ENCODE measurements around the gene ALG14.
"Not testable (repeated sequence)": the region's sequence is repeated elsewhere in the genome, so short reads cannot be mapped to it uniquely, and the experiment has no call there.

The ALG14 gene

DNA sequence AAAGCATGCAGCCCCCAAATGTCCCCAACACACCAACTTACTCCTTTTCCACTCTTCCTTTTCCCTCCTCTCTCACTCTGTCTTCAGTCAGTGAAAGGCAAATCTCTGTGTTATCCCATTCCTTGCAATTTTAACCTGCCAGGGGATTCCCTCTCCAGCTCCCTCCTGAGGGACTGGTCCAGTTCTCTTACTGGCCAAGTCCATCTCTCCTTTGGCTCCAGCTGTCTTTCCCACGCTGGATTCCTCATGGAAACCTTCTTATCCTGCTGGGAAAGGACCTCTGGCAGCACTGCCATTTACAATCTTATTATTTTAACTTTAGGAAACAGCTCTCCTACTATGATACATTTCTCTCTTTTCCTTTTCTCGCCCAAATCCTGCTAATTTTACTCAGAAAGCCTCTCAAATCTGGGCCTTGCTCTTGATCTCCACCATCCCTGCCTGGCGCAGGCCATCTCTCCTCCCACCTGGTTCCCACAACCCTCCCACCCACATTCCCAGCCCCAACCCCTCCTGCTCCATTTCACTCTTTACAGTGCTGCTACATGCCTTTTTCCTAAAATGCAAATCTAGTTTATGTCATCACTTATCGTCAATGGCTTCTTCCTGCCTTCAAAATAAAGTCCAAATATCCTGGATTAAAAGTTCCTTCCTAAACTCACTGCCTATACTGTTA lies 73.2 kb downstream of the ALG14 start:
- Histone ChIP-seq H3K9ac (ENCODE audit: low read depth, low read length) (no peak overlapping the region), H3K4me1 (ENCODE audit: insufficient read depth, low read length) (peaks cover 26% of the 10 kb centered on the region), H3K36me3 (ENCODE audit: insufficient read depth, low read length) (no peaks in the 10 kb centered on the region), H3K9me3 (ENCODE audit: control insufficient read depth, insufficient read depth, low read length) (no peaks in the 10 kb centered on the region)

GRCh38 chr1:94998748-94999147 lies 74.0 kb downstream of the ALG14 start:
- H3K36me3 ChIP-seq (ENCODE audit: insufficient read depth, low read length) = no peaks in the 10 kb centered on the region
- peaks cover 26% of the 10 kb centered on the region for H3K4me1 ChIP-seq (ENCODE audit: insufficient read depth, low read length)
- no peak overlapping the region for H3K9ac ChIP-seq (ENCODE audit: low read depth, low read length)
- no peaks in the 10 kb centered on the region for H3K9me3 ChIP-seq (ENCODE audit: control insufficient read depth, insufficient read depth, low read length)

- H3K9ac ChIP-seq (ENCODE audit: low read depth, low read length) = no peak overlapping the region
- H3K4me1 ChIP-seq (ENCODE audit: insufficient read depth, low read length) = peaks cover 24% of the 10 kb centered on the region
- H3K9me3 ChIP-seq (ENCODE audit: control insufficient read depth, insufficient read depth, low read length) = no peaks in the 10 kb centered on the region
- no peaks in the 10 kb centered on the region for H3K36me3 ChIP-seq (ENCODE audit: insufficient read depth, low read length)
Observed at GRCh38 chr1:94998114-94998513, 74.6 kb downstream of the ALG14 start.

- H3K9me3 ChIP-seq (ENCODE audit: control insufficient read depth, insufficient read depth, low read length); H3K4me1 ChIP-seq (ENCODE audit: insufficient read depth, low read length); H3K9ac ChIP-seq (ENCODE audit: low read depth, low read length); H3K36me3 ChIP-seq (ENCODE audit: insufficient read depth, low read length): not testable (repeated sequence)
Observed at GRCh38 chr1:94995536-94995935, 77.2 kb downstream of the ALG14 start.

DNA sequence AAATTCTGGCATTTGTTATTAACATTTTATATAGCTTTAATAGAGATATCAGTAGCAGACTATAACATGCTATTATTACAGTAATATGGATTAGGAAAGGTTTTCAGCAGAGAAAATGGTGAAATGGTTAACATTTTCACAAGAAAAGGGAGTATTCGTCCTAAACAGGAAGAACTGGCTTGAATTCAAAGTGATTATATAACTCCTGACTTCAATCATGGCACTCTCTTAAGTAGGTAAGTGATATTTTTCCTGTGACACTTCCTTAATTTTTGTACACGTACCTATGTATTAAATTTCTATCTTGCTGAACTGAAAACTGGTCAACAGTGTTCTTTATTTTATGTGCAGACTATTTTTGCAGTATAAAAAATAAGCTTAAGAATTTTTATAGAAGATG lies 77.9 kb downstream of the ALG14 start:
- Histone ChIP-seq H3K9ac (ENCODE audit: low read depth, low read length) (no peak overlapping the region), H3K4me1 (ENCODE audit: insufficient read depth, low read length) (peaks cover 5% of the 10 kb centered on the region; the same call in 1 of the 2 replicates), H3K36me3 (ENCODE audit: insufficient read depth, low read length) (no peaks in the 10 kb centered on the region), H3K9me3 (ENCODE audit: control insufficient read depth, insufficient read depth, low read length) (no peaks in the 10 kb centered on the region)

DNA sequence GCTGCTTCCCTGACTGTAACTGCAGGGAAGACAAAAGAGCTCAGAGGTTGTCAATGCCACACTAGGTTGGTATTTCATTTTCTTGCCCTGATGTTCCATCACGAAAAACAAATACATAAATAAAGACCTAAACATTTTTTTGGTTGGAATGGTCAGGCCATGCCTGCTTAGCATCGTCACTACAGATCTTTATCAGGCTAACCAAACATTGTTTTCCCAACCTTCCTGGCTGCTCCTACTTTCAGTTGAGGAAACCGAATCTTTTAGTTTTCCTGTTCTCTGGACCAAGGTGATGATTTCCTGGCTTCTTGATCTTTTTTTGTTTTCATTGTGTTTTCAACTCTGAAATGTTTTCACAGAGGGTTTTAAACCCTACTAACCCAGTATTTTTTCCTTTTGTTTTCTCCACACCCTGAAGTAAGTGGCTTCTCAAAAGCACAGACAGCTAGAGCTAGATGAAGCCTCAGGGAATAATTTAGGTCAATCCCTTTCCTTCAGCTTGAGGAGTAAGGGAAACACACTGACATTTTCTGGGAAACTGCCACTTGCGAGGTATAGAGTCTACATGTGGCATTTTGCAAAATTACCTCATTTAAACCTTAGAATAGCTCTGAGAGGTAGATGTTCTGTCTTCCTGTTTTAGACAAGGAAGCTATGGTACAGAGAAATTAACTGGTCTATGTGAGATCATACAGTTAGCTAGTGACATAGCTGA lies 78.7 kb downstream of the ALG14 start:
- Histone ChIP-seq H3K36me3 (ENCODE audit: insufficient read depth, low read length) (no peaks in the 10 kb centered on the region), H3K9ac (ENCODE audit: low read depth, low read length) (no peak overlapping the region), H3K9me3 (ENCODE audit: control insufficient read depth, insufficient read depth, low read length) (no peaks in the 10 kb centered on the region), H3K4me1 (ENCODE audit: insufficient read depth, low read length) (peaks cover 5% of the 10 kb centered on the region; the same call in 1 of the 2 replicates)

DNA sequence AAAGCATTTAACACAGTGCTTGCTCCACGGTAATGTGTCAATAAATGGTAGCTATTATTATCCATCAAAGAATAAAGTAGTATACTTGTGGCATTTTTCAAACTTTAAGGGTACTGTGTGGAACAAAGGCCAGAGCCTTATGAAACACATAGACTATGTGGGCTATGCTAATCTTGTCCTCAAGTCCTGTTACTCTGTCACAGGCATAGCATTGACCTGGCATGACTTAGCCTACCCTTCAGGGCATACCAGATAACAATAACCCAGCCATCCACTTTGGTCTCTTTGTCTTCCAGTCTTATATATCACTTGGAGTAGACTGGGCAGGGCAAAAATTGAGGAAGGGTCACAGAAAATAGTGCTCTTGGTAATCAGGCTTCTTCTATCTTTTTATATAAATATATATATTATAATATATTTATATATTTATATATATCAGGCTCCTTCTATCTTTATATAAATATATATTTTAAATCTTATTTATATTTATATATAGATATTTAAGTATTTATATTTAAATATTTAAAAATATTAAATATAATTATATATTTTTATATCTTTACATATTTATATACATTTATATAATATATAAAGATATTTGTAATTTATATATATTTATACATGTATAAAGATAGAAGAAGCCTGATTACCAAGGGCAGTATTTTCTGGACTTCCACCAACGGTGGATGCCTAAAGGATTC lies 79.7 kb downstream of the ALG14 start:
- Histone ChIP-seq H3K36me3 (ENCODE audit: insufficient read depth, low read length) (no peaks in the 10 kb centered on the region), H3K4me1 (ENCODE audit: insufficient read depth, low read length) (peaks cover 2% of the 10 kb centered on the region; the same call in 1 of the 2 replicates), H3K9me3 (ENCODE audit: control insufficient read depth, insufficient read depth, low read length) (no peaks in the 10 kb centered on the region), H3K9ac (ENCODE audit: low read depth, low read length) (no peak overlapping the region)

- Histone ChIP-seq H3K4me1 (ENCODE audit: insufficient read depth, low read length) (no peaks in the 10 kb centered on the region), H3K9ac (ENCODE audit: low read depth, low read length) (no peak overlapping the region), H3K9me3 (ENCODE audit: control insufficient read depth, insufficient read depth, low read length) (no peaks in the 10 kb centered on the region), H3K36me3 (ENCODE audit: insufficient read depth, low read length) (no peaks in the 10 kb centered on the region)
Observed at GRCh38 chr1:94992161-94992560, 80.6 kb downstream of the ALG14 start.

DNA sequence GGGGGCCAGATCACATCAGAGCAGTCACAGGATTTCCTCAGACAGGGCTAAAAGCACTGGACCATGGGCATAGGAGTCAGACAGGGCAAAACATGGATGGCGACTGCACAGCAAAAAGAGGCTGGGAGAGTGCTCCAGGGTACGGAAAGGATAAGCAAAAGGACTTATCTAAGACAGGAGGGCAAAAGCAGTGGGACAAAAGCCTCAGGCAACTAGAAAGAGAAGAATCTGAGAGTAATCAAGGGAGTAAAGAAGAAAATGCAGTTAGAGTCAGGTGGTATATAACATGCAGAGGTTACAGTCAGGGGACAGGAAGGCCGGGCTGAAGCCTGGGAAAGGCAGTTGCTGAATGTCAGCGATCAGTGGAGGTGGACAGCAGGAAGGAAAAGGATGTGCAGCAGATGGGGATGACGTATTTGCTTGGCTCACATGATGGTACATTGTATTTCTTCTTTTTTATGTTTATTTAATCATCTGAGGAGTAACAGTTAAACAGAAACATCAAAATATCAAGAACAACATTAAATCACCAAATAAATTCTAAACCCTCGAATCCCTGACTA lies 82.8 kb downstream of the ALG14 start:
- Histone ChIP-seq H3K9ac (ENCODE audit: low read depth, low read length) (no peak overlapping the region), H3K4me1 (ENCODE audit: insufficient read depth, low read length) (no peaks in the 10 kb centered on the region), H3K36me3 (ENCODE audit: insufficient read depth, low read length) (no peaks in the 10 kb centered on the region), H3K9me3 (ENCODE audit: control insufficient read depth, insufficient read depth, low read length) (no peaks in the 10 kb centered on the region)

DNA sequence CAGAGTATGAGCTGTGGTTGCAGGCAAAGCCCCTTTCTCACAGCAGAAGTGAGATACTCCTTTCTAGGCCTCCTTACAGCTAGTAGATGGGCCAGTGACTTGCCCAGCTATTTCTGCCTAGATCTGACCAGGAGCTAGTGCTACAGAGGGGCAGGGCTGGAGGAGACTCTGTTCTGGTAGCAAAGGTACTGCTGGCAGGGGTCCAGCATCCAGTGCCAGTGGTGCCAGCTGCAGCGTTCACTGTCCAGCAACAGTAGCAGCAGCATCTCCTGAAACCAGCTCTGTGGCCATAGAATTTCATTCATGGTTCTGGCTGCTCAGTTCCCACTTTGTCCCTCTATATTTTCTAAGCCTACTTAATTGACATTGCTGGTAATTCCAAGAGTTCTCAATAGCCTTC lies 83.4 kb downstream of the ALG14 start:
- Histone ChIP-seq H3K36me3 (ENCODE audit: insufficient read depth, low read length) (no peaks in the 10 kb centered on the region), H3K9me3 (ENCODE audit: control insufficient read depth, insufficient read depth, low read length) (no peaks in the 10 kb centered on the region), H3K9ac (ENCODE audit: low read depth, low read length) (no peak overlapping the region), H3K4me1 (ENCODE audit: insufficient read depth, low read length) (no peaks in the 10 kb centered on the region)

- Histone ChIP-seq H3K4me1 (ENCODE audit: insufficient read depth, low read length) (no peaks in the 10 kb centered on the region), H3K9me3 (ENCODE audit: control insufficient read depth, insufficient read depth, low read length) (no peaks in the 10 kb centered on the region), H3K36me3 (ENCODE audit: insufficient read depth, low read length) (no peaks in the 10 kb centered on the region), H3K9ac (ENCODE audit: low read depth, low read length) (no peak overlapping the region)
Observed at GRCh38 chr1:94988356-94988755, 84.4 kb downstream of the ALG14 start.

DNA sequence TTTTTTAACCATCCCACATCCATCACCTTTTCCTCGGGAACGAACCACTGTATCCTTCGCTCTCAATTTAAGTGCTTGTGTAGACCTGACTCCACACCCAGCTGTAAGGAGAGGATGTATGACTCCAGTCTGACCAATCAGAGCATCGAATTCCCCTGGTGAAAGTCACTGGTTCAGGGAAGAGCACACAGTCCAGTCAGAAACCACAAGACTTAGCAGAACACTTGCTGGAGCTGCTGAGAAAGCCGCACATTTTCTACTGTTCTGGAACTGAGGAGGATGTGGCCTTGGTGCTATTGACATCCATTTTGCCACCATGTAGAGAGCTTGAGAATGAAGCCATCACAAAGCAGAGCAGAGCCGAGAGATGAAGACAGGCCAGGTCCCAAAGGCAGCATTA lies 86.0 kb downstream of the ALG14 start:
- no peak overlapping the region for H3K9ac ChIP-seq (ENCODE audit: low read depth, low read length)
- no peaks in the 10 kb centered on the region for H3K4me1 ChIP-seq (ENCODE audit: insufficient read depth, low read length)
- no peaks in the 10 kb centered on the region for H3K36me3 ChIP-seq (ENCODE audit: insufficient read depth, low read length)
- H3K9me3 ChIP-seq (ENCODE audit: control insufficient read depth, insufficient read depth, low read length) = no peaks in the 10 kb centered on the region

GRCh38 chr1:94983171-94983739 lies 89.5 kb downstream of the ALG14 start:
- Histone ChIP-seq H3K36me3 (ENCODE audit: insufficient read depth, low read length) (no peaks in the 10 kb centered on the region), H3K9ac (ENCODE audit: low read depth, low read length) (no peak overlapping the region), H3K4me1 (ENCODE audit: insufficient read depth, low read length) (no peaks in the 10 kb centered on the region), H3K9me3 (ENCODE audit: control insufficient read depth, insufficient read depth, low read length) (no peaks in the 10 kb centered on the region)

DNA sequence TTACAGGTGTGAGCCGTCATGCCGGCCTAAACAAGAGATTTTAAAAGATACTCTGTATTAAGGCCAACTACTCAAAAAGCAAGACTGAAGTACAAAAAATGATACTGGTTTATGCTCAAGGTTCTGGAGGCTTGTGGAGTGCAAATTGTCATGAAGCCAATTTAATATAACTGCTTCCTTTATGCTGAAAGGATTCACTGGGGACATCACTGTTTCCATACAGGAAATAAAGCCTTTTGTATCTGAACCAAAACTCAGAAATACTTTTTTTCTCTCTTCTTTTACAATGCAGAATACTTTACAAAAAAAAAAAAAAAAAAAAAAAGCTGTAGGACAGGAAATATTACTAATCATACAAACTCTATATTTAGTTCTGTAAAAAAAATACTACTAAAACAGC lies 90.4 kb downstream of the ALG14 start:
- H3K9me3 ChIP-seq (ENCODE audit: control insufficient read depth, insufficient read depth, low read length) = no peaks in the 10 kb centered on the region
- H3K9ac ChIP-seq (ENCODE audit: low read depth, low read length) = no peak overlapping the region
- no peaks in the 10 kb centered on the region for H3K36me3 ChIP-seq (ENCODE audit: insufficient read depth, low read length)
- H3K4me1 ChIP-seq (ENCODE audit: insufficient read depth, low read length) = no peaks in the 10 kb centered on the region
